Glomerular visceral epithelial cell (primary cell): ENCODE measurements around the gene SPATS2L.

ENCODE experiments used
- DNase-seq: peaks from one replicate; pipeline ENCODE4 v3.0.0-alpha.2; 2016; ENCODE audit errors: extremely low spot score

The SPATS2L gene

DNA sequence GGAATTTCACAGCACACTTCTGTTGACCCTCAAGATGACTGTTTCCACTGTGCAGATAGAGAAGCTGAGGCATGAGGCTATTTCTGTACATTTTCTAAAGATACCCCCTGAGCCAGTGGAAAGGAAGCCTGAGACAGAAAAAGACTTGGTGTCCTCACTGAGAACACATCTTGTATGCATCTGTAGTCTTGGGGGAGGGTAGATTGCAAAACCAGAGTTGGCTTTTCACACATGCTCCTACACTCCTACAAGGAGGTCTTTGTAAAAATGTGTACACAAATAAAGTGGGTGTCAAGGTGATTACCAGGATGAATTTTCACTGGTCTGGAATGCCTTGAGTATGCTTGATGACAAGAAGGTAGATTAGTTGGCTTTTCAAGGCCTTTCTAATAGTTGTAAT, 105.3 kb downstream of the SPATS2L start:
- no peak for DNase-seq

DNA sequence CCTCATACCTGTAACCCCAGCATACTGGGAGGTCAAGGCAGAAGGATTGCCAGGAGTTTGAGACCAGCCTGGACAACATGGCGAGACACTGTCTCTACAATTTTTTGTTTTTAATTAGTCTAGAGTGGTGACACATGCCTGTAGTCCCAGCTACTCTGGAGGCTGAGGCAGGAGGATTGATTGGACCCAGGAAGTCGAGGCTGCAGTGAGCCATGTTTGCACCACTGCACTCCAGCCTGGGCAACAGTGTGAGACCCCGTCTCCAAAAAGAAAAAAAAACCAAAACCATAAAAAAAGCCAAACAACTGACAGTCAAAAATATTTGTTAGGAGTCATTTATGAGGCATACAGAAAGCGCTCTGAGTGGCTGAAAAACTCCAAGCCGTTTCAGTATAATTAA, 107.9 kb downstream of the SPATS2L start:
- no peak for DNase-seq

DNA sequence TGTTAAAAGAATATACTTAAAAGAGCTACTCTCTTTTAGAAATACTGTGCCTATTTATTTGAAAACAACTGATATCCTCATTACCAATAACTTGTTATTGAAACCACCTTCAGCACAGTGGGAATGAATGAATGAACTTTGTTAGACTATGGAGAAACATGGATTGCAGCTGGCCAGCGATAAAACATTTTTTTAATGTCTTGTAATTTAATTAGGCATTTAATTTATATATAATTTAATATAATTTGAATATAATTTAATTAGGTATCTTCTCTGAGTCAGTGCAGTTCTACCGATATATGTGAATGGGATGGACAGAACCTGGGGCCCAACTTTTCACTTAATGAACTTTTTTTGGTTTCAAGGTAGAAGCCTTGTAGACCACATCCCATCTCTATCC, 109.0 kb downstream of the SPATS2L start:
- DNase-seq: no peak

DNA sequence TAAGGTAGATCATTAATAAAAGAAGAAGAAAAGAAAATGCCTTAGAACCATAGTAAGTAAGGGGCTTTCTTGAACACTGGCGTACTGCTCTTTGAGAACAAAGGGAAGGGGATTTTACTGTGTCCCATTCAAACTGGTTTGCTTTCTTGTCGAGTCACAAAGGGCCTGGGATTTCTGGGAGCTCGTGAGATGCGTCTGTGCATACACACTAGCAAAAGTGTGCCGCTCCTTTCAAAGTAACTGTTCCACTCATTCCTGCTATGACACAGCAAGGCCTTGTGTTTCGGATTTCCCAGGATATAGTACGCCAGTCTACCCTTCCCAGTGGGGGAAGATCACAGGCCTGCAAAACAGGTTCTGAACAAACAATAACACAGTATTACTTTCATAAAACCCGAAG, 110.4 kb downstream of the SPATS2L start:
- DNase-seq: no peak

DNA sequence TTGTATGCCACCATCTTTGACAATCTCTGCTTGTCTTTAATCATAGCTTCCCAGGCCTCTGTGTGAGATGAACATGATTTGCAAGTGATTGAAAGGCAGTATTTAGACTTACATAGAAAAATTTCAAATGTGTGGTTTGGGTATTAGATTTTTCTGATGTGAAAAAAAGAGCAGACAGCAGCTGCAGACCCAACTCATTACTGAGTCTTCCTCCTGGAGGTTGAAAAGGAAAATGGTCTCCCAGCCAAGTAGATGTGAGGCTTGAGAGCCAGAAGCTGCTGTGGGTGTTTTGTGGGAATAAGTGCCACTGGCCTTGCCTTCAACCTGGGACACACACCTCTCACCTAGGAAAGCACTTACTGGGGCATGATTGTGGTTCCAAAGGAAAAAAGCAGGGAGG, 110.9 kb downstream of the SPATS2L start:
- DNase-seq: no peak

DNA sequence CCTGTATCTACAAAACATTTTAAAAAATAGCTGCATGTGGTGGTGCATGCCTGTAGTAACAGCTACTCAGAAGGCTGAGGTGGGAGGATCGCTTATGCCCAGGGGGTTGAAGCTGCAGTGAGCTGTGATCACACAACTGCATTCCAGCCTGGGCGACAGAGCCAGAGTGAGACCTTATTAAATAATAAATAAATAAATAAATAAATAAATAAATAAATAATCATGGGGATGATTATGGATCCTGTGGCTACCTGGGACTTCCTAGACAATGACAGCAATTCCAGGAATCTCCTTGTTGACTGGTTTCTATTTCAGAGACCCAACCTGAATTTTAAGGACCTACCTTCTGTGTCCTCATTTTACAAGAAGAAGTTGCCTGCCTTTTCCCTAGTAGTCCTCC, 111.9 kb downstream of the SPATS2L start:
- DNase-seq: no peak

DNA sequence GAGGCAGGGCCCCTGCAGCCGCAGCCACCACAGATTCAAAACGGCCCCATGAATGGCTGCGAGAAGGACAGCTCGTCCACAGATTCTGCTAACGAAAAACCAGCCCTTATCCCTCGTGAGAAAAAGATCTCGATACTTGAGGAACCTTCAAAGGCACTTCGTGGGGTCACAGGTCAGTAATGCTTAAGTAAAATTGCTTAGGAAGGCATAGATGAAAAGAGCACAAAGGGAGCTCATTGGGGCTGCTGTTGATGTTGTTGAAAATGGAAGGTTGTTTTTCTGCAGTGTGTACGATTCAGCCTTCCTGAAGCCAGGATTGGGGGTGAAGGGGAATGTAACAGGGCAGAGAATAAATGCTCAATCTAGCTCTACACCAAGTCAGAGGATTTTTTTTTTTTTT, 112.8 kb downstream of the SPATS2L start:
- no peak for DNase-seq

DNA sequence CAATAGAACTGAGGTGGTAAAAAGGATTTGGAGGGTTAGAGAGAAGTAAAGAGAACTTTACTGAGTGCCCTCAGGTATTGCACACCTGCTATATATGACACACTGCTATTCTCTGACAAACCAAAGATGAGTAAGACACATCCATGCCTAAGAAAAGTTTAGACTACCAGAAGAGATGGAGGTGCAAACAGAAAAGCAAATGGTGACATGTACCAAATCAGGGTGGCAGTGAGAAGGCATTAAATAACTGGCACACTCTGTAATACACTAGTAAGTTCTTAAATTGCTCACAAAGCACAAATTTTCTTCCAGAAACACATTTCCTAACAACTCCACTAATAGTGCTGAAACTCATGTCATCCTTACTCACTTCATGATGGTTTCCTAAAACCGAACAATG, 114.8 kb downstream of the SPATS2L start:
- no peak for DNase-seq

DNA sequence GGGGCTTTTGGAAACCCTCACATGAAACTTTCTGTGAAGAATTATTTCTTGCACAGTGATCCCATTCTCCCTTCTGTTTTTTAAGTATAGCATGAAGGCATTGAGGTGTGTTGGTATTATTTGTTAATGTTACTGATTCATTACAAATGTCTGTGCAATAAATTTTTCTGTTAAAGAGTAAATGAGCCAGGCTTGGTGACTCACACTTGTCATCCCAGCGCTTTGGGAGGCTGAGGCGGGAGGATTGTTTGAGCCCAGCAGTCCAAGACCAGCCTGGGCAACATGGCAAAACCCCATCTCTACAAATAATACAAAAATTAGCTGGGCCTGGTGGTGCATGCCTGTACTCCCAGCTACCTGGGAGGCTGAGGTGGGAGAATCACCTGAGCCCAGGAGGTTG, 115.6 kb downstream of the SPATS2L start:
- no peak for DNase-seq

DNA sequence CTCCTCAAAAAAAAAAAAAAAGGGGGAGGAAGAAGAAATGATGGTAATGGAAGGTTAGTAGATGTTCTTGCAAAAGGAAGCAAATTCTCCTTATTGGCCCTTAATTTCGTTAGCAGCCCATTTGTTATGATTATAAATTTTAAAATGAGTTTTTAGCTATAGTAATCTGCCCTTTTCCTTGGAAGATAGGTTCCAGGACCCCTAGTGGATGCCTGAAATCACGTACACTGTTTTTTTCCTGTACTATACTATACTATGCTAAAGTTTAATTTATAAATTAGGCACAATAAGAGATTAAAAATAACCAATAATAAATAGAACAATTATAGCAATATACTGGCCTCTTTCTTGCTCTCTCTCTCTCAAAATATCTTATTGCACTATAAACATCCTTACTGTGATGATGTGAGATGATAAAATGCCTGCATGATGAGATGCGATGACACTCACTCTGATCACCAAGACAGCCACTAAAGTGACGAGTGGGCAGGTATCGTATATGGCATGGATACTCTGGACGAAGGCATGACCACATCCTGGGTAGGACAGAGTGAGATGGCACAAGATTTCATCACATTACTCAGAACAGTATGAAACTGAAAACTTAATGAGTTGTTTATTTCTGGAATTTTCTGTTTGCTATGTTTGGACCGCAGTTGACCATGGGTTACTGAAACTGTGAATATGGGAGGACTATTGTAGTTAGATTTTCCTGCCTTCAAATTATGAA, 116.2 kb downstream of the SPATS2L start:
- DNase-seq: no peak

DNA sequence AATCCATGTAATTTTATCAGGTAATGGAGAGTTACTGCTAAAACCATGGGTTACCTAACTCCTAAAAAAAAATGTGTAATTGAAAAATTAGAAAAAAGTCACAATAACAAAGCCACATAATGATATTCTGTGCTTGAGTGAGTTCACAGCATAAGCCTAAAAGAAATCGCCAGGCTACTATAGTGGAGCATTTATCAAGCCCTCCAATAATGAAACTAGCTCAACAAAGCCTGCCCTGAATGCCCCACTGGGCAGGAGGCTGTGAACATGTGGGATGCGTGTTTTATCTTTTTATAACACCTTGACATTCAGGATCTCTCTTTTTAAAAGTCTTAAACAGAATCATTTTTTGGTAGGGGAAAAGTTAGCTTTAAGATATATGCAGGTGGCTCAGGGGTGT, 117.0 kb downstream of the SPATS2L start:
- DNase-seq: no peak

DNA sequence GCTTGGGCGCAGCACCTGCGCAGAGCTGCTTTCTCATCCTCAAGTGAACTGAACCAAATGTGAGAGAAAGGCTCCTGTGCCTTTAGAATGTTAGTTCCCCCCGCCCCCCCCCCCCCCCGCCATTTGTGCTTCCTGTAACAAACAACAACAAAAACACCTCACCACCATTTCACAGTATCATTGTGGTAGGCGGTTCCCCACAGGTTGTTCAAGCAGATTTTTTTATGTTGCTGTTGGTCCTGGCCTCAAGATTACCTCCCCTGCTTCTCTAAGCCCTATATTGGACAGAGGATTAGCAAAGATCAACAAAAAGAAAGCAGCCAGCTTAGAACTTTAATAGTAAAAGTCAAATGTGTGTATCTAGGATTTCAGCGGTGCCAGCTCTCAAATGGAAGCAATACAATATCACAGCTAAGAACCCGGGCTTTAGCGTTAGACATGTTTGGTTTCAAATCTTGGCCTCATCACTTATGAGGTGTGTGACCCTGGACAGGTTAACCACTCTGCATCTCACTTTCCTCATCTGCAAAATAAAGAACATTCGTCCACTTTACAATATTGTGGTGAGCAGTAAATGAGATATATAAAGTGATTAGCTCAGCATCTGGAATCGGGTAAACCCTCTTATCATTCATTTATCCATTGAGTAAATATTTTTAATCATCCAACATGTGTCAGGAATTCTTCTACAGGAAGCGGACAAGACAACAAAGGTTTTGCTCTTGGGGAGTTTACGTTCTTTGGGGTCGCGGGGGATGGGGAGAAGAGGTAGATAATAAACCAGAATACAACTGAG, 118.7 kb downstream of the SPATS2L start:
- DNase-seq: no peak

DNA sequence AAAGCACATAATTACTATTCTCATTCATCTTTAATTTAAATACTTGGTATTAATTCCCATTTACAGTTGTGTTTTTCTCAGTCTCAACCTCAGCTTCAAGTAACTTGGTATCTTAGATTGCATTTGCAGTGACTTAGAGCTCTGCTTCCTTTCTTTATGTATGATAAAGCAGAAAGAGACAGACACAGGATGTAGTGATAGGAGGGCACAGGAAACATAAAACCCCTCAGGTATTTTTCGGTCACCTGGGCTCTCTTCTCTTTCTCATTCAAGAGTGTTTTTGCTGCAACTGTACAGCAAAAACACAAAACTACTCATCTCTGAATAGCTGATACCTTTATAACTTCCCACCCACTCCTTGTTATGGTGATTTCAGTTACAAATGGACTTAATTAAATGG, 120.3 kb downstream of the SPATS2L start:
- no peak for DNase-seq

DNA sequence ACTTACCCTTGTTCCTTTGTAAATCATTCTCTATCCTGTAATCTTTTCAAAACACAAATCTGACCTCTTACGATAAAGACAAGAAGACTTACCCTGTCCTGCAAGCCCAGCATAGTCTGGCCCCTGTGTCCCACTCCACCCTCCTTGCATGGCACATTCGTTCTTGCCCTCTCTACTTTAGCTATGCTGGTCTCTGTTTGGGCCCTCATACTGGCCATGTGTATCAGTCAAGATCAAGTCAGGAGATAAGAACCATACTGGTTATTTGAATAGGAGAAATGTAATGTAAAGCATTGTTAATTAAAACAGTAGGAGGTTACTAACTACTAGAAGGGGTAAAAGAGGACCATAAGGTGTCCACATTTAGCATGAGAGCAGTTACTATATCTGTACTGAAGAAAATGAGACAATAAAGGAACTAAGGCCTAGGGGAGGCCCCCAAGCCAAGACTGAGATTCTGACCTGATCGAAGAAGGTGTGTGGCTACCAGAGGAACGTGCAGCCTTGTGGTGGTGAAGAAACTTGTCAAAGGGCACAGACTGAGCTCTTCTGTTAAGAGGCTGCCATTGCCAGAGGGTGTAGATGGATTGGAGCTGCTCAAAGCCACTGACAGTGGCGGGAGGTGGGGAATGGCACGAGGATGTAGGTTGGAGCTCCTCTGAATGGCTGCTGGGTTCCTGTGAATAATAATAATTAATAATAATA, 122.6 kb downstream of the SPATS2L start:
- no peak for DNase-seq

DNA sequence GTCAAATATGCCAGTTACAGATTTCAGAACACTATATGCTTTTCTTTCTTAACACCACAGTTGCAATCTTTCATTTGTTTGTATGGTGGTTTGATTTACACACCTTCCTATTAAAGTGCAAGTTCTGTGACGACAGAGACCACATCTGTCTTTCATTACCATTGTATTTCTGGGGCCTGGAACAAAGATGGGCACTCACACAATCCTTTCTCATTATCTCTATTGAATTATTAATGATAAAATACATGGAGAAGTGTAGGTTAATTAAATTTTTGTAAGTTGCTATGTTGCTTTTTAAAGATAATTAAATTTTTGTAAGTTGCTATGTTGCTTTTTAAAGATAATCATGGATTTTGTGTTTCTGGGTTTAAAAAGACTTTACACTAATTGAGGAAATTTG, 123.5 kb downstream of the SPATS2L start:
- DNase-seq: no peak

DNA sequence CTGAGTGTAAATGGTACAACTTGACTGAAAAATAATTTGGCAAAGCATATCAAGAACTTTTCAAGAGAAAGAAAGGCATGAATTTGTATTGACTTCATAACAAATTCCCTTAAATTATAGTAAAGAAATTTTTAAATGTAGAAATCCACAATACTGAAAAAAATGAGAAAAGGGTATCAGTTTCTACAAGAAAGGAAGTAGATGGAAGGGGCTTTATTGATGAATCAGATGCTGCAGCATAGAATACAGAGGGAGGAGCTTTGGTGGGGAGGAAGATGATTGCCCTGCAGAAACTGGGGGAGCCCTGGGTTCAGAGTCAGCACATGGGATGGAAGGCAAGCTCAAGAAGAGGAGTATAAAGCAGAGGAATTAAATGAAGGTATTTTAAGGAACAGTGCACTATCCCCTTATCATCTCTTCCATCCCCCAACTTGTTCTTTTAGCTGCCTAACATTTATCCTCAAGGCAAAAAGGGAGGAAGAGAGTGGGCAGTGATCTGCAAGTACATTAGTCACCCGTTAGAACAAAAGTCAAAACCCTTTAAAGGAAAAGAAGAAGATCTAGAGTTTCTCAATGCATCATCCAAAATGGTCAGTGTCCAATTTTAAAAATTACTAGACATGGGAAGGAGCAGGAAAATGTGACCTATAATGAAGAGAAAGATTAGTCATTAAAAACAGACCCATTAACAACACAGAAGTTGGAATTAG, 125.7 kb downstream of the SPATS2L start:
- DNase-seq: no peak

DNA sequence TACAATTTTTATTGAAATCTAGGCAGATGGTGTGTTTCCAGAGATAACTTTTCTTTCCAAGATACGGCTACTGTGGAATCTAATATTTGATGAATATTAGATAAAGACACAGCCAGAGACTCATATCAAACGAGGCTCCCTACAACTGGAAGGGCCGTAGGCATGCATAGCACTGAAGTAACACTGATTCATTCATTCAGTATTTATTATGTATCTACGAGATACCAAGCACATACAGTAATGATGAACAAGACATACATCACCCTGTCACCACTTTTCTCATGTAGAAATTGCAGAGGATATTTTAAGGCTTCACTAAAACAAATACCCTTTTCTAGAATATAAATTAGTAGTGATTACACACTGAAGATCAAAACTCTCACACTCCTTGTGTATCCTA, 128.9 kb downstream of the SPATS2L start:
- no peak for DNase-seq

DNA sequence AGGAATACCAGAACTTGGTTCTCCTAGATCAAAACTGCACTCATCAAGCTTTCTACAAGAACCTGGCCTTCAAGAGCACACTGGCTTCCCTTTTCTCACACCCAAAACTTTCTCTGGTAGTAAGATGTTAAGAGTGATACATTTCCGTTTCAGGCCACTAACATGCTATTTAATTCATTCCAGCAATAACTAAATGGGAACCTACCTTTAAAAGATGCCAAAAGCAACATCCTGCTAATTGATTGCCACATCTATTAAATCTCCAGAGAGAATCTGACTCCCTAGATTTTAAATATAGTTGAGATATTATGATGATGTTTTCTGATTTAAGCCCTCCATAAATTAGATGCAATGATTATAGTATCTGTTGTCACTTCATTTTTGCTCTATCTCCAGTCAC, 131.8 kb downstream of the SPATS2L start:
- DNase-seq: no peak

DNA sequence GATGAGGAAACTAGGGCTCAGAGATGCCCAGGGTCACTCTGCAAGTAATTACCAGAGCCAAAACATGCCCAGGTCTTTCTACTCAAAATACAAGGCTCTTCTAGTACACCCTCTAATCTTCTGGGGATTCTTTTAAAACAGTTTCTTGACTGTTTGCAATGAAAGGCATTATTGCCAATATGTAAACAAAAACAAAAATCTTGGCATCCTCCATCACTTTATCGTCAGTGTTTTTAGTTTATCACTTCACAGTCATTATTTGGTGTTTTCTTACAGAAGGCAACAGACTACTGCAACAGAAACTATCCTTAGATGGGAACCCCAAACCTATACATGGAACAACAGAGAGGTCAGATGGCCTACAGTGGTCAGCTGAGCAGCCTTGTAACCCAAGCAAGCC, 132.4 kb downstream of the SPATS2L start:
- DNase-seq: no peak

DNA sequence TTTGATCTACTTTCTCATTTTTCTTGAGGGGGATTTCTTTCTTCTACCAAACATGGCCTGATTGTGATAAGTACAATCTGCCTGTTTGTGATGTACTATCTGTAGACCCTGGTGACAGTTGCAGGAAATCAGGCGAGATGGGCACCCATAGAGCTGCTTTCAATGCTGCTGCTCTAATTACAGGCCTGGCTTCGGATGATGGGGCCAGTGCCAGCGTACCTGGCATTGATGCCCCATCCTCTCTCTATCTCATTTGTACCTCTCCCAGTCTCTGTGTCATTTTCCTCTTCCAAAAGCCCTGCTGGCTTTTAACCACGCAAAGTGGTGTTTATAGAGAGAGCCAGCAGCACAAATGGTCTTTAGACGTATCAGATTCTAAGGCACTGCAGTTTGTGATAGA, 133.5 kb downstream of the SPATS2L start:
- no peak for DNase-seq

DNA sequence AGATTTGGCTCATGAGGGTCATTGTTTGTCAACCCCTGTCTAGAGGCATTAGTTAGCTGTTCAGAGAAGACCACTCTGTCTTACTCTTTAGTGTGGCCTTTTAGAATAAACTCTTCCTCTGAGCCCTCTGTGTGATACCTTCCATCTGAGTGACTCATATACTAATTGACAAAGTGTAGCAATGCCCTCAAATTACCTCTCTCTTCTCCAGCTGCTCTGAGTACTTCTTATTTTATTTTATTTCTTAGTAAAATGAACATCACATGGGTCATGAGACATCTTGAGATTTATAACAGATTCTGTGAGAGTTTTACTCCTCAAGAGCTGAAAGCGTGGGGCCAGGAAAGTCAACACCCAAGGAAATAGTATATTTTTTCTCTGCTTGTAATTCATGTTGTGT, 136.0 kb downstream of the SPATS2L start:
- no peak for DNase-seq

DNA sequence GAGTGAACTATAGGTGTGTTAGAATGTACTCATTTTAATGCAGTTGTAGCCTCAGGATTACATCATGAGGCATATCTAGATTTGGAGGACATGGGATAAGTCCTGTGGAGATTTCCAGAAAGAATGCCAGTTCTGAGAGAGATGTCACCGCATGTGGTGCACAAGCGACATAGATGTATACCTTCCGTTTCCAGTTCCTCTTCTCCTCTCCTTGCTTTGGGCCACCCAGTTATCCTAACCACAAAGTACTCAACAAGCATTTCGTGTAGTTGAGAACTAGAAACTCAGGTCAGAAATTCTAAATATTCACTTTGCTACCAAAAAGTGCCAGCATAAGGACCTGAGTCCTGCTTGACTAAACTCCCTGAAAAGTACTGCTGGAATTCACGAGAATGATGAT, 136.9 kb downstream of the SPATS2L start:
- no peak for DNase-seq
